Thyroid gland (tissue), 4 donors: ENCODE data around the gene NUP214.

Experiments used
- POLR2A ChIP-seq, 2 donors: fragments of 450-650 bp; IDR thresholded peaks; one replicate each; pipeline ENCODE4 v1.6.1; 2017; ENCODE audit warnings: antibody characterized with exemption in 2 of 2, mild to moderate bottlenecking in 2 of 2, moderate library complexity in 1 of 2
- TF ChIP-seq, protein P1 (sequence below), 6 experiments: fragments of 200-600 bp in 3 of 6; fragments of 450-650 bp in 3 of 6; sonication (generic) in 3 of 6; IDR thresholded peaks; one replicate each; pipeline ENCODE4 v1.5.1; 2016 to 2019; ENCODE audit warnings: antibody characterized with exemption in 6 of 6, mild to moderate bottlenecking in 2 of 6, inconsistent platforms in 1 of 6, moderate library complexity in 1 of 6

DNA sequence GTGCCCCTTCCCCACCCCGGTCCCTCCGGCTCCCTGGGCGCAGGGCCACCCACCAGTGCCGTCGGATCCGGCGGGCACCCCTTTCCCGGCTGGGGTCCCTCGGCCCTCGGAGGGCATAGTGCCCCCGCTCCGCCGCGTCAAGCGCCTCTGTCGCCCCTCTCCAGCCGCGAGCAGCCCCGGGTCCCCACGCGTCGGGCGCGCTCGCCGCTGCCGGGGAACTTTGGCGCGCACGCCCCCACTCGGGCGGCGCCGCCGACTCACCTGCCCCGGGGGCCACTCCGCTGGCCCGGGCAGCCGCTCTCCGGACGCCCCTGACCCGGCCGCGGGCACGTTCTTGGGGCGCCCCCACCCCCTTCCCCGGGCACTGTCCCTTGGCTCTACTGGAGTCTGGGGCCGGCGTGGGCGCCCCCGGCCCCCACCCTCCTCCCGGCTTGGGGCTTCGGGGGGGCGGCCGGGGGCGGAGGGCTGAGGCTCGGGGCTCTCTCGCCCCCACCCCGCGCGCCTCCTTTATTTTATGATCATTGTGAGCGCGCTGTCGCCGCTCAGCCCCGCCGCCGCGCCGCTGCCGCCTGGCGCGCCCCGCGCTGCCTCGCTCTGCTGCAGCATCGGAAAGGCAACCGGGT, 152.0 kb downstream of the NUP214 start:
- TF ChIP-seq, protein P1, sequence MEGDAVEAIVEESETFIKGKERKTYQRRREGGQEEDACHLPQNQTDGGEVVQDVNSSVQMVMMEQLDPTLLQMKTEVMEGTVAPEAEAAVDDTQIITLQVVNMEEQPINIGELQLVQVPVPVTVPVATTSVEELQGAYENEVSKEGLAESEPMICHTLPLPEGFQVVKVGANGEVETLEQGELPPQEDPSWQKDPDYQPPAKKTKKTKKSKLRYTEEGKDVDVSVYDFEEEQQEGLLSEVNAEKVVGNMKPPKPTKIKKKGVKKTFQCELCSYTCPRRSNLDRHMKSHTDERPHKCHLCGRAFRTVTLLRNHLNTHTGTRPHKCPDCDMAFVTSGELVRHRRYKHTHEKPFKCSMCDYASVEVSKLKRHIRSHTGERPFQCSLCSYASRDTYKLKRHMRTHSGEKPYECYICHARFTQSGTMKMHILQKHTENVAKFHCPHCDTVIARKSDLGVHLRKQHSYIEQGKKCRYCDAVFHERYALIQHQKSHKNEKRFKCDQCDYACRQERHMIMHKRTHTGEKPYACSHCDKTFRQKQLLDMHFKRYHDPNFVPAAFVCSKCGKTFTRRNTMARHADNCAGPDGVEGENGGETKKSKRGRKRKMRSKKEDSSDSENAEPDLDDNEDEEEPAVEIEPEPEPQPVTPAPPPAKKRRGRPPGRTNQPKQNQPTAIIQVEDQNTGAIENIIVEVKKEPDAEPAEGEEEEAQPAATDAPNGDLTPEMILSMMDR (IDR thresholded peaks at IDR 0.05): no peak
- no peak for TF ChIP-seq POLR2A (IDR thresholded peaks at IDR 0.05)
